Osteocyte (in vitro differentiated cells): ENCODE results near the gene PRSS12. TPM values are rescaled to one million over a fixed set of nuclear protein-coding genes. Genes with fewer than 3 reads are reported as not detected.

ENCODE experiments used
- DNase-seq: peaks from one replicate; pipeline ENCODE4 v3.0.0; 2021; ENCODE audit warnings: mixed read lengths; ENCODE audit not compliant: unreplicated experiment; ENCODE audit errors: extremely low spot score
- H3K27ac Mint-ChIP-seq: one replicate; pipeline ENCODE4 v1.8.0; 2021; ENCODE audit warnings: mild to moderate bottlenecking, mixed read lengths; ENCODE audit not compliant: unreplicated experiment
- H3K27me3 Mint-ChIP-seq: one replicate; pipeline ENCODE4 v1.8.0; 2021; ENCODE audit warnings: mixed read lengths; ENCODE audit not compliant: unreplicated experiment
- H3K36me3 Mint-ChIP-seq: one replicate; pipeline ENCODE4 v1.8.0; 2021; ENCODE audit warnings: mixed read lengths; ENCODE audit not compliant: unreplicated experiment
- H3K4me1 Mint-ChIP-seq: one replicate; pipeline ENCODE4 v1.8.0; 2021; ENCODE audit warnings: mixed read lengths; ENCODE audit not compliant: unreplicated experiment
- H3K4me3 Mint-ChIP-seq: one replicate; pipeline ENCODE4 v1.8.0; 2021; ENCODE audit warnings: mild to moderate bottlenecking, moderate library complexity, mixed read lengths; ENCODE audit not compliant: unreplicated experiment
- H3K9me3 Mint-ChIP-seq: one replicate; pipeline ENCODE4 v1.8.0; 2021; ENCODE audit warnings: mixed read lengths; ENCODE audit not compliant: unreplicated experiment
- CTCF ChIP-seq: fragments of 200-600 bp; sonication (generic); IDR thresholded peaks from 2 replicates; pipeline ENCODE4 v1.5.0; 2021; ENCODE audit warnings: antibody characterized with exemption, mild to moderate bottlenecking, moderate library complexity
- total RNA-seq: library from RNA; stranded (reverse); gene quantifications from 2 replicates; pipeline ENCODE4 v1.2.1, GENCODE V29; 2021

PRSS12 gene
- total RNA-seq, 1 donor from 2014 or later, result 15.3 TPM

GRCh38 chr4:118327554-118328241 is 25.1 kb downstream of the PRSS12 start:
- Mint-ChIP-seq H3K36me3 (no peaks in the 10 kb centered on the region), H3K9me3 (no peaks in the 10 kb centered on the region), H3K4me1 (peaks cover 10% of the 10 kb centered on the region), H3K4me3 (no peak overlapping the region), H3K27me3 (no peaks in the 10 kb centered on the region), H3K27ac (no peak overlapping the region)
- no peak for DNase-seq
- no peak for TF ChIP-seq CTCF

- H3K27ac Mint-ChIP-seq, result no peak overlapping the region
- TF ChIP-seq CTCF, result no peak
- H3K27me3 Mint-ChIP-seq, result no peaks in the 10 kb centered on the region
- H3K9me3 Mint-ChIP-seq, result no peaks in the 10 kb centered on the region
- H3K36me3 Mint-ChIP-seq, result no peaks in the 10 kb centered on the region
- H3K4me3 Mint-ChIP-seq, result no peak overlapping the region
- peaks cover 10% of the 10 kb centered on the region for H3K4me1 Mint-ChIP-seq
- no peak for DNase-seq
Observed at GRCh38 chr4:118326585-118326984, 26.2 kb downstream of the PRSS12 start.

- Mint-ChIP-seq H3K4me3 (no peak overlapping the region), H3K27ac (no peak overlapping the region), H3K36me3 (no peaks in the 10 kb centered on the region), H3K4me1 (peaks cover 10% of the 10 kb centered on the region), H3K27me3 (no peaks in the 10 kb centered on the region), H3K9me3 (no peaks in the 10 kb centered on the region)
- TF ChIP-seq CTCF, result no peak
- no peak for DNase-seq
Observed at GRCh38 chr4:118325431-118325830, 27.4 kb downstream of the PRSS12 start.

GRCh38 chr4:118322831-118323502 is 29.8 kb downstream of the PRSS12 start:
- no peak for TF ChIP-seq CTCF
- Mint-ChIP-seq H3K4me3 (no peak overlapping the region), H3K27me3 (no peaks in the 10 kb centered on the region), H3K36me3 (no peaks in the 10 kb centered on the region), H3K9me3 (no peaks in the 10 kb centered on the region), H3K27ac (no peak overlapping the region), H3K4me1 (peaks cover 5% of the 10 kb centered on the region)
- no peak for DNase-seq

- no peaks in the 10 kb centered on the region for H3K36me3 Mint-ChIP-seq
- H3K27me3 Mint-ChIP-seq, result no peaks in the 10 kb centered on the region
- no peak for TF ChIP-seq CTCF
- no peaks in the 10 kb centered on the region for H3K4me1 Mint-ChIP-seq
- H3K4me3 Mint-ChIP-seq, result no peak overlapping the region
- no peak overlapping the region for H3K27ac Mint-ChIP-seq
- DNase-seq, result no peak
- H3K9me3 Mint-ChIP-seq, result no peaks in the 10 kb centered on the region
Observed at GRCh38 chr4:118318931-118319330, 33.9 kb downstream of the PRSS12 start.
